ENCODE data around the gene ASPM. TPM values are rescaled to one million over a fixed set of nuclear protein-coding genes. Genes with fewer than 3 reads are reported as not detected.

Gene ASPM
- total RNA-seq, 1 donor from 2014 or later = 17.5 TPM

DNA sequence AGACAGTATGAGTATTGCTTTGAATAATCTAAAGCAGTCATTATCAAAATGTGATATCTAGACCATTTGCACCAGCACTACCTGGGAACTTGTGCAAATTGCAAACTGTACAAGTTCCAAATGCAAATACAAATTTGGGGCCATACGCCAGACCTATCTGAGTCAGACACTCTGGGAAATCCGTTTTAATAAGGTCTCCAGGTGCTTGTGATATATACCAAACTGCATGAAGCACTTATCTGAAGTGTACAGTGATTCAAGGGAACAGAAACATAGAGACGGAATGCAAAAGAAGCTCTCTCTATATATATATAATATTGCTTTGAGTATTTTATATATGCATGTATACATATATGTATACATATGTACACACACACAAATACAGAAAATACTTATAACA, 36.2 kb upstream of the ASPM start:
- DNase-seq (ENCODE audit: low spot score, unreplicated experiment) = no peak
- no peak overlapping the region for H3K27ac Mint-ChIP-seq
- H3K4me1 Mint-ChIP-seq (ENCODE audit: low read depth) = no peaks in the 10 kb centered on the region
- no peak overlapping the region for H3K4me3 Mint-ChIP-seq (ENCODE audit: low read depth)
- H3K9me3 Mint-ChIP-seq (ENCODE audit: low read depth) = peaks cover 6% of the 10 kb centered on the region
- H3K36me3 Mint-ChIP-seq (ENCODE audit: insufficient read depth) = peaks cover 28% of the 10 kb centered on the region
- H3K27me3 Mint-ChIP-seq = no peaks in the 10 kb centered on the region
- TF ChIP-seq, protein P1, sequence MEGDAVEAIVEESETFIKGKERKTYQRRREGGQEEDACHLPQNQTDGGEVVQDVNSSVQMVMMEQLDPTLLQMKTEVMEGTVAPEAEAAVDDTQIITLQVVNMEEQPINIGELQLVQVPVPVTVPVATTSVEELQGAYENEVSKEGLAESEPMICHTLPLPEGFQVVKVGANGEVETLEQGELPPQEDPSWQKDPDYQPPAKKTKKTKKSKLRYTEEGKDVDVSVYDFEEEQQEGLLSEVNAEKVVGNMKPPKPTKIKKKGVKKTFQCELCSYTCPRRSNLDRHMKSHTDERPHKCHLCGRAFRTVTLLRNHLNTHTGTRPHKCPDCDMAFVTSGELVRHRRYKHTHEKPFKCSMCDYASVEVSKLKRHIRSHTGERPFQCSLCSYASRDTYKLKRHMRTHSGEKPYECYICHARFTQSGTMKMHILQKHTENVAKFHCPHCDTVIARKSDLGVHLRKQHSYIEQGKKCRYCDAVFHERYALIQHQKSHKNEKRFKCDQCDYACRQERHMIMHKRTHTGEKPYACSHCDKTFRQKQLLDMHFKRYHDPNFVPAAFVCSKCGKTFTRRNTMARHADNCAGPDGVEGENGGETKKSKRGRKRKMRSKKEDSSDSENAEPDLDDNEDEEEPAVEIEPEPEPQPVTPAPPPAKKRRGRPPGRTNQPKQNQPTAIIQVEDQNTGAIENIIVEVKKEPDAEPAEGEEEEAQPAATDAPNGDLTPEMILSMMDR (IDR thresholded peaks at IDR 0.05; ENCODE audit: unreplicated experiment) = no peak

DNA sequence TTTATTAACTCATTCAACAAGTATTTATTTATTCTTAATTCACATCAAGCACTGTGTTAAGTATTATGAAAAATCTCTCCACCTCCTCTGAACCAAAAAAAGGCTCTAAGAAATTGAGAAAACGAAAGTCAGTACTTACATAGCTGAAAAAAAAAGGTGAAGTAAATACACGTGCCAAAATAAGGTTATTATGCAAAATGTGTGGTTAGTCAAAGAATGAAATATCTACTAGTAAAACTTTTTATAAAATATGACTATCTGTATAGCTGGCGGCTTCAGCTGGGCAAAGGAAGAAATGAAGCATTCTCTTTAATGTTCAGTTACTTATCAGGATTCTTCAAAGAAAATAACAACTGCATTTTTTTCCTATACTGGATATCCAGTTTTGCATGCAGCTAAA, 35.5 kb upstream of the ASPM start:
- Mint-ChIP-seq H3K4me3 (ENCODE audit: low read depth) (no peak overlapping the region), H3K36me3 (ENCODE audit: insufficient read depth) (peaks cover 22% of the 10 kb centered on the region), H3K9me3 (ENCODE audit: low read depth) (peaks cover 6% of the 10 kb centered on the region), H3K4me1 (ENCODE audit: low read depth) (no peaks in the 10 kb centered on the region), H3K27ac (no peak overlapping the region), H3K27me3 (no peaks in the 10 kb centered on the region)
- TF ChIP-seq, protein P1 (IDR thresholded peaks at IDR 0.05; ENCODE audit: unreplicated experiment) = no peak
- DNase-seq (ENCODE audit: low spot score, unreplicated experiment) = no peak

DNA sequence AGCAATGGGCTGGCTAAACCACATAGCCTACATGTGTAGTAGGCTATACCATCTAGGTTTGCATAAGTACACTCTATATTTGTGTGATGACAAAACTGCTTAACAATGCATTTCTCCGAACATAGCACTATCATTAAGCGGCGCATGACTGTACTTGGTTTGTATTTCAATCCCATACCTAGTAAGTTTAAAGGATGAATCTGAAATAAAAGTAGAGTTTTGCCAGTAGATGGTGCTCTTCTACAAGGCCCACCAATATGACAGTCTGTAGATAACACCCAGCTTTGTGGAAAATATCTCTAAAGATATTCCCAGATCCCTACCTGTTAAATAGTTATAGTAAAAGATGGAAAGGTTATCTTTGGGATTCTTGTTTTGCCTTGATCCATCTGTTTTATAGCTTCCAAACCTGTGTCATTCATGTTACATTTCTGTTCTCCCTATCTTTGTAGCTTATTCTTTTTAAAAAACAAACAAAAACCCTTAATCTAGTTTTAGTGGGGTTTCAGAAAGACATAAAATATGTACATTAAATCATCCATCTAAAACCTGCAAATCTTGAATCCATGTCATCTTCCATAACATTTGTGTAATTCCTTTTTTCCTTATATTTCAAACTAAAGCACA, 33.9 kb upstream of the ASPM start:
- peaks cover 12% of the 10 kb centered on the region for H3K36me3 Mint-ChIP-seq (ENCODE audit: insufficient read depth)
- H3K27ac Mint-ChIP-seq = no peak overlapping the region
- TF ChIP-seq, protein P1 (IDR thresholded peaks at IDR 0.05; ENCODE audit: unreplicated experiment) = peak; percentile 67
- H3K4me3 Mint-ChIP-seq (ENCODE audit: low read depth) = no peak overlapping the region
- no peaks in the 10 kb centered on the region for H3K9me3 Mint-ChIP-seq (ENCODE audit: low read depth)
- H3K27me3 Mint-ChIP-seq = no peaks in the 10 kb centered on the region
- H3K4me1 Mint-ChIP-seq (ENCODE audit: low read depth) = no peaks in the 10 kb centered on the region
- DNase-seq (ENCODE audit: low spot score, unreplicated experiment) = no peak

DNA sequence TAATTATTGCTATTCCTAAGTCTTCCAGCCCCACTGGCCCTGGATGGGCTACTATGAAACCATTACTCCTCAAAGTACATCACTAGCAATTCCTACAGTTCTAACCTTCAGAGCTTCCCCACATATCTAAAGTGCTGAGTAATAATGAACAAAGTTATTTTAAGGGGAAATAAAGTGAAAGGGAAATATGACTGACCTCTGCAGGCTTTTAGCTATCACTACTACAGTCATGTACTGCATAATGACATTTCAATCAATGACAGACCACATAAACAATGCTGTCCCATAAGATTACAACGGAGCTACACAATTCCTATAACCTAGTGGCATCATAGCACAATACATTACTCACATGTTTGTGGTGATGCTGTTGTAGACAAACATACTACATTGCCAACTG, 32.5 kb upstream of the ASPM start:
- no peak for DNase-seq (ENCODE audit: low spot score, unreplicated experiment)
- H3K4me1 Mint-ChIP-seq (ENCODE audit: low read depth) = peaks cover 7% of the 10 kb centered on the region
- H3K27me3 Mint-ChIP-seq = no peaks in the 10 kb centered on the region
- TF ChIP-seq, protein P1 (IDR thresholded peaks at IDR 0.05; ENCODE audit: unreplicated experiment) = no peak
- no peak overlapping the region for H3K27ac Mint-ChIP-seq
- no peak overlapping the region for H3K4me3 Mint-ChIP-seq (ENCODE audit: low read depth)
- H3K36me3 Mint-ChIP-seq (ENCODE audit: insufficient read depth) = peaks cover 13% of the 10 kb centered on the region
- no peaks in the 10 kb centered on the region for H3K9me3 Mint-ChIP-seq (ENCODE audit: low read depth)

DNA sequence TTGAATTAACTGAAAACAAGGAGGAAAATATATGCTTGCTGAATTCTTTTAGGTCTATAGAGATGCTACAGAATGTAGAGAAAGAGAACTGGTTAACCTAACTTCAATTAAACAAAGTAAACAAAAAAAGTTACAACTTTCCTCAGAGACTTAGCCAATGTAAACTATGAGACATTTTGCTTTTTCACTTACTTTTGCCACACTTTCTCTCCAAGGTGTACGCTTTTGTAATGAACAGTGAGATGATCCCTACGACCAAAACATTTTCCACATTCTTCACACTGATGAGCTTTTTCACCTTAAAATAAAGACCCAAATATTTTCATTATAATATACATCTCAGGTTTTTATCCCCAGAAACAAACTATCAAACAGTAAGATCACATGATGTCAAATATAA, 28.3 kb upstream of the ASPM start:
- no peaks in the 10 kb centered on the region for H3K9me3 Mint-ChIP-seq (ENCODE audit: low read depth)
- DNase-seq (ENCODE audit: low spot score, unreplicated experiment) = no peak
- H3K27ac Mint-ChIP-seq = no peak overlapping the region

More for the DNA sequence above, 28.3 kb upstream of the ASPM start:
- TF ChIP-seq, protein P1 (IDR thresholded peaks at IDR 0.05; ENCODE audit: unreplicated experiment) = no peak
- no peaks in the 10 kb centered on the region for H3K27me3 Mint-ChIP-seq
- peaks cover 22% of the 10 kb centered on the region for H3K4me1 Mint-ChIP-seq (ENCODE audit: low read depth)
- H3K36me3 Mint-ChIP-seq (ENCODE audit: insufficient read depth) = peaks cover 29% of the 10 kb centered on the region
- H3K4me3 Mint-ChIP-seq (ENCODE audit: low read depth) = no peak overlapping the region
